ENCODE results near the gene POLR3H.

DNA sequence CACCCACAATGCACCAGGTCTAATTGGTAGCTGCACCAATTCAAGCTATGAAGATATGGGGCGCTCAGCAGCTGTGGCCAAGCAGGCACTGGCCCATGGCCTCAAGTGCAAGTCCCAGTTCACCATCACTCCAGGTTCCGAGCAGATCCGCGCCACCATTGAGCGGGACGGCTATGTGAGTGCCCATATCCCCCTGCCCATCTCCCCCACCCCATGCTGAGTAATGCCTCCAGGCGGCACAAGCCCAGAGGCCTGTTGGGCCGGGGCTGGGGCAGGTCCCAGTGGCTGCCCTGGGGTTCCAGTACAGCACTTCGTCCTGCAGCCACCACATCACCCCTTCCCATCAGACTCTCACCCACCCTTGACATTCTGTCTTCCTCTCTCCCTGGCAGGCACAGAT is 21.5 kb downstream of the POLR3H start:
- TF ChIP-seq YY1 (IDR thresholded peaks at IDR 0.05; ENCODE audit: low read depth) (no peak), NFIC (IDR thresholded peaks at IDR 0.05) (no peak), CEBPB (IDR thresholded peaks at IDR 0.05) (no peak), FOXM1 (IDR thresholded peaks at IDR 0.05; ENCODE audit: borderline replicate concordance, low read depth) (no peak), EP300 (IDR thresholded peaks at IDR 0.05; ENCODE audit: borderline replicate concordance) (no peak), TAF1 (IDR thresholded peaks at IDR 0.05; ENCODE audit: low read depth) (no peak)
- TF ChIP-seq, protein P1, sequence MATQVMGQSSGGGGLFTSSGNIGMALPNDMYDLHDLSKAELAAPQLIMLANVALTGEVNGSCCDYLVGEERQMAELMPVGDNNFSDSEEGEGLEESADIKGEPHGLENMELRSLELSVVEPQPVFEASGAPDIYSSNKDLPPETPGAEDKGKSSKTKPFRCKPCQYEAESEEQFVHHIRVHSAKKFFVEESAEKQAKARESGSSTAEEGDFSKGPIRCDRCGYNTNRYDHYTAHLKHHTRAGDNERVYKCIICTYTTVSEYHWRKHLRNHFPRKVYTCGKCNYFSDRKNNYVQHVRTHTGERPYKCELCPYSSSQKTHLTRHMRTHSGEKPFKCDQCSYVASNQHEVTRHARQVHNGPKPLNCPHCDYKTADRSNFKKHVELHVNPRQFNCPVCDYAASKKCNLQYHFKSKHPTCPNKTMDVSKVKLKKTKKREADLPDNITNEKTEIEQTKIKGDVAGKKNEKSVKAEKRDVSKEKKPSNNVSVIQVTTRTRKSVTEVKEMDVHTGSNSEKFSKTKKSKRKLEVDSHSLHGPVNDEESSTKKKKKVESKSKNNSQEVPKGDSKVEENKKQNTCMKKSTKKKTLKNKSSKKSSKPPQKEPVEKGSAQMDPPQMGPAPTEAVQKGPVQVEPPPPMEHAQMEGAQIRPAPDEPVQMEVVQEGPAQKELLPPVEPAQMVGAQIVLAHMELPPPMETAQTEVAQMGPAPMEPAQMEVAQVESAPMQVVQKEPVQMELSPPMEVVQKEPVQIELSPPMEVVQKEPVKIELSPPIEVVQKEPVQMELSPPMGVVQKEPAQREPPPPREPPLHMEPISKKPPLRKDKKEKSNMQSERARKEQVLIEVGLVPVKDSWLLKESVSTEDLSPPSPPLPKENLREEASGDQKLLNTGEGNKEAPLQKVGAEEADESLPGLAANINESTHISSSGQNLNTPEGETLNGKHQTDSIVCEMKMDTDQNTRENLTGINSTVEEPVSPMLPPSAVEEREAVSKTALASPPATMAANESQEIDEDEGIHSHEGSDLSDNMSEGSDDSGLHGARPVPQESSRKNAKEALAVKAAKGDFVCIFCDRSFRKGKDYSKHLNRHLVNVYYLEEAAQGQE (IDR thresholded peaks at IDR 0.05; ENCODE audit: low read depth), result no peak
- TF ChIP-seq, protein P2, sequence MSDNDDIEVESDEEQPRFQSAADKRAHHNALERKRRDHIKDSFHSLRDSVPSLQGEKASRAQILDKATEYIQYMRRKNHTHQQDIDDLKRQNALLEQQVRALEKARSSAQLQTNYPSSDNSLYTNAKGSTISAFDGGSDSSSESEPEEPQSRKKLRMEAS (IDR thresholded peaks at IDR 0.05), result no peak
